Measurements from ENCODE around the gene HIP1R.
A peak's percentile ranks its signal among the peaks of the same experiment; 100 is the strongest.
"Not testable (repeated sequence)": the region's sequence is repeated elsewhere in the genome, so short reads cannot be mapped to it uniquely, and the experiment has no call there.

HIP1R gene

GRCh38 chr12:122895704-122896636 lies 60.7 kb downstream of the HIP1R start, which contains the start of gene VPS37B:
VPS37B (minus strand) TSS chr12:122896124; CDS start chr12:122896062, 62 bp downstream.
- DNase-seq = peak in 1 of 2 donors; percentile 57

- DNase-seq = no peak
These were observed 61.4 kb downstream of the HIP1R start for GRCh38 chr12:122896662-122897061.

DNA sequence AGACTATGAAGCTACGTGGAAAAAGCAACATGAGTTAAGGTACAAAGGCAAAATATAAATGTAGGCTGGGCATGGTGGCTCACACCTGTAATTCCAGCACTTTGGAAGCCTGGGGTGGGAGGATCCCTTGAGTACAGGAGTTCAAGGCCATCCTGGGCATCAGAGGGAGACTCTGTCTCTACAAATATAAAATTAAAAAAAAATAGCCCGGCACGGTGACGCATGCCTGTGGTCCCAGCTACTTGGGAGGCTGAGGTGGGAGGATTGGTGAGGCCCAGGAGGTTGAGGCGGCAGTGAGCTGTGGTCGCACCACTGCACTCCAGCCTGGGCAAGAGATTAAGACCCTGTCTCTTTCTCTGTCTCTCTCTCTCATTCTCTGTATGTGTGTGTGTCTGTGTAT lies 64.6 kb downstream of the HIP1R start:
- DNase-seq = no peak

- DNase-seq = no peak
These were observed 67.8 kb downstream of the HIP1R start for GRCh38 chr12:122902854-122903692.

- no peak for DNase-seq
These were observed 68.4 kb downstream of the HIP1R start for GRCh38 chr12:122903693-122904034.

DNA sequence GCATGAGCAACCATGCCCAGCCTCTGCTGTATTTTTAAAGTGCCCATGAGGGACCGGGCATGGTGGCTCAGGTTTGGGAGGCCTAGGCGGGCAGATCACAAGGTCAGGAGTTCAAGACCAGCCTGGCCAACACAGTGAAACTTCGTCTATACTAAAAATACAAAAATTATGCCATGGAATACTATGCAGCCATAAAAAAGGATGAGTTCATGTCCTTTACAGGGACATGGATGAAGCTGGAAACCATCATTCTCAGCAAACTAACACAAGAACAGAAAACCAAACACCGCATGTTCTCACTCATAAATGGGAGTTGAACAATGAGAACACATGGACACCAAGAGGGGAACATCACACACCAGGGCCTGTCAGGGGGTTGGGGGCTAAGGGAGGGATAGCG lies 70.0 kb downstream of the HIP1R start:
- not testable (repeated sequence) for DNase-seq

- no peak for DNase-seq
These were observed 73.7 kb downstream of the HIP1R start for GRCh38 chr12:122908915-122909314.

DNA sequence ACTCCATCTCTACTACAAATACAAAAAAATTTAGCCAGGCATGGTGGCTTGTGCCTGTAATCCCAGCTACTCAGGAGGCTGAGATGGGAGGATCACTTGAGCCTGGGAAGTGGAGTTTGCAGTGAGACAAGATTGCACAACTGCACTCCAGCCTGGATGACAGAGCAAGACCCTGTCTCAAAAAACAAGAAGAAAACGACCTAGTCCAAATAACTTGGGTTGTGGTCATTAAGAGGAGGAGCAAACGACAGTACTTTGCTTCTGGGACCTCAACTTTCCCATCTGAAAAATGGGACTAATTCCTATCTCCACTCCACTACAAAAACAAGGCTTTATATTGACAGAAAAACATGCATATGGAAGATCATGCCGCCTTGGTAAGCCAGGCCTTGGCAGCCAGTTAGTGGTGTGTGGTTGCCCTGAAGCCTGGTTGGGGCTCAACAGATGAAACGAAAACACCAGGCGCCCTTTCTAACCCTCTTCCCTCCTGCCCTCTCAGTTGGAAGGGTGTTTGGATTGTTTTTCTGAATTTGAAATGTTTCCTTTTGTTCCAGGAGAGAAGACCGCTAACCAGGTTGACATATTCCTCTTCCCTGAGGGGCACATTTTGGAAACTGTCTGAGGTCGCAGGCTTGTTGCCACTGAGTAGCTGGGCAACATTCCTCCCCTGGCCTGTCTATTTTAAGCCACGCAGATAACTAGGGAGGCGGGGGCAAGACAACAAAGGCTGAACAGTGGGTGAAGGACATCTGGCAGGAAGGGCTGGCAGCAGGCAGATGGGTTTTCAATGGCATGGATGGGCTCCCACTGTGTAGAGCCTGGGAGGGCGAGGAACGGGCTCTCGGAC lies 74.4 kb downstream of the HIP1R start:
- peak; percentile 79 to 80 for DNase-seq

All from hippocampal formation (tissue), 2 donors.